NCI-H2107 treated with DMSO at 0.1 percent for 48 hours (cell line): Measurements from ENCODE around the gene MFSD2B.
"Not testable (repeated sequence)": the region's sequence is repeated elsewhere in the genome, so short reads cannot be mapped to it uniquely, and the experiment has no call there.

Experiments
- DNase-seq: peaks from one replicate; lab custom pipeline; 2025; ENCODE audit not compliant: unreplicated experiment; lab: John Stamatoyannopoulos, UW

The MFSD2B gene, protein sequence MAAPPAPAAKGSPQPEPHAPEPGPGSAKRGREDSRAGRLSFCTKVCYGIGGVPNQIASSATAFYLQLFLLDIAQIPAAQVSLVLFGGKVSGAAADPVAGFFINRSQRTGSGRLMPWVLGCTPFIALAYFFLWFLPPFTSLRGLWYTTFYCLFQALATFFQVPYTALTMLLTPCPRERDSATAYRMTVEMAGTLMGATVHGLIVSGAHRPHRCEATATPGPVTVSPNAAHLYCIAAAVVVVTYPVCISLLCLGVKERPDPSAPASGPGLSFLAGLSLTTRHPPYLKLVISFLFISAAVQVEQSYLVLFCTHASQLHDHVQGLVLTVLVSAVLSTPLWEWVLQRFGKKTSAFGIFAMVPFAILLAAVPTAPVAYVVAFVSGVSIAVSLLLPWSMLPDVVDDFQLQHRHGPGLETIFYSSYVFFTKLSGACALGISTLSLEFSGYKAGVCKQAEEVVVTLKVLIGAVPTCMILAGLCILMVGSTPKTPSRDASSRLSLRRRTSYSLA

DNA sequence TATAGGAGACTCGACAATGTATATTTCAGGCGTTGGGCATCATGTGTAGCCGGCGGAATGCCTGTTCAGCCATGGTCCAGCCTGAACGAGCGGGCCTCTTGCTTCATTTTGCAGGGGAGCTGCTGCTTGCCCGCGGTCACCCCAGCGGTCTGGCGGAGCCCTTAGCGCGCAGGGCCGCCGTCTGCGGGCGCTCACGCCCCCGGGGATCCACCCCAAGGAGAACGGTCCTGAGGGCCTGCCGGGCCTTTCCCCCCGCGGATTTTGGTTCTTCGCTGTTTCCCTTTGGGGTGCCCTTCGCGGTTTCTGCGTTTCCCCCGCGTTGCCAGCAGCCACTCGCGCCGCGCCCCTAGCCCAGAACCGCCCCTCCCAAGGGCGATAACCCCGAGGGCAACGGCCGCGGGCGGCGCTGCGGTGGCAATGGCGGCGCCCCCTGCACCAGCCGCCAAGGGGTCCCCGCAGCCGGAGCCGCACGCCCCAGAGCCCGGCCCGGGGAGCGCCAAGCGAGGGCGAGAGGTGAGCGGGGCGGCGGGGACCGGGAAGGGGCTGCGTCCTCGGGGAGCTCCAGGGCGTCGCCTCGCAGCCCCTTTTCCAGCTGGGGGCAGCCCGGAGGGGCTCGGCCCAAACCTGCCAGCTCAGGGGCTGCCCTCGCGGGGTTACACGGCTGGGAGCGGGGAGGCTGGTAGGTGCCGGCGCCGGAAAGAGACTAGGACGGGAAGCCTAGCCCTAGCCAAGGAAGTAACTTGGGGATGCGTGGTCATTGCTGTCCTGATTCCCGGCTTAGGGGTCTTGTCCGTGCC, at the start of gene MFSD2B:
Gene MFSD2B, plus strand, starts transcription at position 406 of the 797 bp plus-strand sequence. Its CDS starts 12 bp downstream, at position 418.
- DNase-seq, result no peak

DNA sequence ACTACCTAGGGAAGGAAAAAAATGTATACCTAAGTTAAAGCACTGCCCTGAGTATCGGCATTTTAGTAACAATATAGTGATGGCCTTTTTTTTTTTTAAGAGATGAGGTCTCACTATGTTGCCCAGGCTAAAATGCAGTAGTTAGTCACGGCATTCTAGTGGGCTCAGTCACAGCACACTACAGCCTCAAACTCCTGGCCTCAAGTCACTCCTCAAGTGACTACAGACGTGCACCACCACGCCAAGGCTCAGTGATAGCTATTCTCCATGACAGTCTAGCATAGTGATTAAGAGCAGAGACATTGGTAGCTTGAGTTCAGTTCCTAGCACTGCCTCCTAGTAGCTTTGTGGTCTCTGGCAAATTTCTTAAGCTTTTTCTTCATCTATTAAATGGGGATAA, 42.0 kb upstream of the MFSD2B start:
- DNase-seq, result no peak

DNA sequence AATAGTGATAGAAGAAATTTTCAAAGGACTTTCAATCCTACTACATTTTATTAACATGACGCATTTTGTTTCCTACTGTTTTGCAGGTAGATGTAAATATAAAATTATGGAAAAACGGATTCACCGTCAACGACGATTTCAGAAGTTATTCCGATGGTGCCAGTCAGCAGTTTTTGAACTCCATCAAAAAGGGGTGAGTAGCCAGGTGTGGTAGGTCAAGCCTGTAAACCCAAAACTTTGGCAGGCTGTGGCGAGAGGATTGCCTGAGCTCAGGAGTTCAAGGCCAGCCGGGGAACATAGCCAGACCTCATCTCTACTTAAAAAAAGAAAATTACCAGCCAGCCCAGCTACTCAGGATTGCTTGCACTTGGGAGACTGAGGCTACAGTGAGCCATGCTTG, 33.0 kb upstream of the MFSD2B start:
- DNase-seq, result no peak

DNA sequence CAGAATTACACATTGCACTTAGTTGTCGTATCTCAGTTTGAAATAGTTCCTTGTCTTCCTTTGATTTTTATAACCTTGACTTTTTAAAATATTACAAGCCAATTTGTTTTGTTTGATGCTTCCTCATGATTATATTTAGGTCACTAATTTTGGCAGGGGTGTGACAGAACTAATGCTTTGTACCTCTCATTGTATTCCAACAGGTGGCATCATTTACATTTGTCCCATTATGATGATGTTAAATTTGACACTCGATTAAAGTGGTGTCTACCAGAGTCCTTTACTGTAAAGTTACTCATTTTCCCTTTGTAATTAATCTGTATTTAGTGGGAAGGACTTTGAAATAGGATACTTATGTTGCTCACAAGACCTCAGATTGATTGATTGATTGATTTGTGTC, 21.5 kb upstream of the MFSD2B start:
- DNase-seq, result peak; percentile 47

DNA sequence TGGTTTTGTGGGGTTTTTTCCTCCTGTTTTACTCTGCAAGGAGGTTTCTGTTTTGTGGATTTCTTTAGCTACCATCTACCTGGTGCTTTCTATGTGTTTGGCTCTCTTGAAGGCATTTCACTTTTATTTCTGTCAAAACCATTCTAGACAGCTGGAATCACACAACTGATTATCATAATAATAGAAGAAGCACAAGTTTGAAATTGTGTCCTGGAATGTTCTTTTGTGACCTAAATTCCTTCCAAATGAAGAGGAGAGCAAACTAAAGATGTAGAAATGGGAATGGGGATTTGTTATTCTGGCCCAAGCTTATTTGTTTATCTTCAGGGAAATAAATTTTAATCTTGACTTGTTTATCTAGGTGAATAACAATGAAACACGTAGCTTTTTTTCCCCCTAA, 17.0 kb upstream of the MFSD2B start:
- no peak for DNase-seq

DNA sequence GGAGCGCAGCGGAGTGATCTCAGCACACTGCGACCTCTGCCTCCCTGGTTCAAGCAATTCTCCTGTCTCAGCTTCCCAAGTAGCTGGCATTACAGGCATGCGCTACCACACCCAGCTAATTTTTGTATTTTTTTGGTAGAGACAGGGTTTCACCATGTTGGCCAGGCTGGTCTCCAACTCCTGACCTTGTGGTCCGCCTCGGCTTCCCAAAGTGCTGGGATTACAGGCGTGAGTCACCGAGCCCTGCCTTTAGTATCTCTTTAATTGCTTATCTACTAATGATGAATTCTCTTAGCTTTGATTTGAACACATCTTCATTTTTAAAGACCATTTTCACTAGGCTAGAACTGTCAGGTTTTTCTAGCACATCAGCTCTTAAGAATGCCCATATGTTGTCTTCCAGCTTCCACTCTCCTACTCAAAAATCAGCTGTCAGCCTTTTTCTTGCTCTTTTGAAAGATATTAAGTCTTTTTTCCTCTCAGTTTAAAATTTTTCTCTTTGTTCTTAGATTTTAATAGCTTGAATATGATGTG, 16.1 kb upstream of the MFSD2B start:
- DNase-seq, result no peak

DNA sequence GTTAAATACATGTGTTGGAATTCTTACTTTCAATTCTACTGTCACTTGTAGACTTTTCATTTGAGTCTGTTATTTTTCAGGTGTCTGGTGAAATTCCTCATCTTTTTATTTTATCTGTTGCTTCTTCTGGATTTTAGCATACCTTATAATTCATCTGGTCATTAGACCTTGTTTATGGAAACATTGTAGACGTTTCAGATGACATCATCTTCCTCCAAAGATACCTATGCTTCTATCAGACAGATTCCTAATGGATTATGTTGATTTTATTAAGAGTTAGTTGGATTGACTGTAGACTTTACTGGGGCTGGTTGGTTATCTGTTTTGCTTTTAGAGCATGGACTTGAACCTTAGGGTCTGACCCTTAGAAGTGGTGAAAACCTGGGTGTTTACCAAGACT, 15.3 kb upstream of the MFSD2B start:
- DNase-seq, result no peak

DNA sequence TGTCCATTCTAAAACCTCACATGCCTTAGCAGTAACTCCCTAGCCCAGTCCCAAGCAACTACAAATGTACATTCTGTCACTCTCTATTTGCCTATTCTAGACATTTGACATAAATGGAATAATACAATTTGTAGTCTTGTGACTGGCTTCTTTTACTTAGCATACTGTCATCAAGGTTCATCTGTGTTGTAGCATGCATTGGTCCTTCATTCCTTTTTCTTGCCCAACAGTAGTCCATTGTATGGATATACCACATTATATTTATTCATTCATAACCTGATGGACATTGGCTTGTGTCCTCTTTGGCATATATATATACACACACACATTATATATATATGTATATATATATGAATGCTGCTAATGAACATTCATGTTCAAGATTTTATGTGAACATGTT, 2.2 kb upstream of the MFSD2B start:
- no peak for DNase-seq

DNA sequence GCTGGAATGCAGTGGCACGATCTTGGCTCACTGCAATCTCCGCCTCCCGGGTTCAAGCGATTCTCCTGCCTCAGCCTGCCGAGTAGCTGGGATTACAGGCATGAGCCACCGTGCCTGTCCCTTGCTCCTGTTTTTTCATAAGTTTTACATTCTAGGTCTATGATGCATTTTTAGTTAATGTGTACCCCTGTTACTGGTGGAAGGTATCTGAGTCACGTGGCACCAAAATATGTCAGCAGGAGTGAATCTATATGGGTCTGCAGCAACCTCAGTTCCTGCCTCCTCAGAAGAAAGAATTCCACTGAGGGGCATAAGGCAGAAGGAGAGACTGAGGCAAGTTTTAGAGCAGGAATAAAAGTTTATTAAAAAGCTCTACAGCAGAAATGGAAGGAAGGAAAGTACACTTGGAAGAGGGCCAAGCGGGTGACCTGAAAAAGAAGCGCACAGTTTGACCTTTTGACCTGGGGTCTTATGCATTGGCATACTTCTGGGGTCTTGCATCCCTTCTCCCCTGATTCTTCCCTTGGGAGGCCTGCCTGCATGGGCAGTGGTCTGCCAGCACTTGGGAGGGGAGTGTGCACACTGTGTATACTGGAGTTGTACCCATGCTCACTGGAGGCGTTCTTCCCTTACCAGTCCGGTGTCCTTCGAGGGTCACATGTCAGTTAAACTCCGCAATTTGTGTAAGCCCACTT, 1.1 kb upstream of the MFSD2B start:
- DNase-seq, result no peak

DNA sequence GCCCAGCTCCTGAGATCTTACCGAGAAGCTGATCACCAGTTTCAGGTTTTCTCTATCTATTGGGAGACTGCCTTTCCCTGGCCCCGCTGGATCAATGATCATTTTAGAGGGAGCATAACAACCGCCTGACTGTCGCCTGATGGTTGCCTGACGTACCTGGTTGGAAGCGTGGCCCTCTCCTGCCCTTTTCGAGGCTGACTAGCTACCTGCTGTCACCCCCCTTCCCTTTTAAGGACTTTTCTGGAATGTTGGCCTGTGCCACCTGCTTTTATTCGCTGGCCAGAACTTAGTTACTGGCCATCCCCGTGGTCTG, 562 bp upstream of the MFSD2B start:
- DNase-seq, result no peak

DNA sequence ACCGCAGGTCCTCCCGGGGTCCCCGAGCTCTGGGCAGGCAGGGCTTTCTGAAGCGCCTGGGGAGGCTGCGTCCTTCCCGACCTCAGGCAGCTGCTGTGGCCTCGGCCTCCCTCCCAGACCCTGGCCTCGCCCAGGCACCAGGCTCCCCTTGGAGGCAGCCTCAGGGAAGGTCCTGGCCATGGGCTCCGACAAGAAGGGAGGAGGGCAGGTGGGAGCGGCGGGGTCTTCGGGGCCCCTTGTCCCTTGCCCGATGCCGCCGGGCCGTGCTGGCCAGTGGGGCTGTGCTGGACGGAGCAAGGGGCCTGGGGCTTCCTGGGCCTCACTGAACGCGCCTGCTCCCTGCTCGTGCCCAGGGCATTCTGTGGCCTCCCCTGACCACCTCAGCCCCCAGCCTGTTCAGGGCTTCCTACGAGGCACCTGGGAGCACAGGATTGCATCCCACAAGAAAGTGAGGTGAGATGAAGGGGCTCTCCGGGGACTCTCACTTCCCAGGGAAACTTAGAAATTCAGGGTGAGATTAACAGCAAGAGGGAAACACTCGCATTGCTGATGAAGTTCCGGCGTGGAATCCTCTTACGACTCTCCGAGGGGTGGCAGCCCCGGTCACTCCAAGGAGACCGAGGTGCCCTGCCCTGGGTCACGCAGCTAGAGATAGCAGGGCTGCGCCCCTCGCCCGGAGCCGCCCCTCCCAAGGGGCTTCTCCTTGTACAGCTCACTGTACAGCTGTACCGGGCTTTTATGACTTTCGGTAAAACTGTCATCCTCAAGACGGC, 778 bp downstream of the MFSD2B start:
- DNase-seq, result no peak

DNA sequence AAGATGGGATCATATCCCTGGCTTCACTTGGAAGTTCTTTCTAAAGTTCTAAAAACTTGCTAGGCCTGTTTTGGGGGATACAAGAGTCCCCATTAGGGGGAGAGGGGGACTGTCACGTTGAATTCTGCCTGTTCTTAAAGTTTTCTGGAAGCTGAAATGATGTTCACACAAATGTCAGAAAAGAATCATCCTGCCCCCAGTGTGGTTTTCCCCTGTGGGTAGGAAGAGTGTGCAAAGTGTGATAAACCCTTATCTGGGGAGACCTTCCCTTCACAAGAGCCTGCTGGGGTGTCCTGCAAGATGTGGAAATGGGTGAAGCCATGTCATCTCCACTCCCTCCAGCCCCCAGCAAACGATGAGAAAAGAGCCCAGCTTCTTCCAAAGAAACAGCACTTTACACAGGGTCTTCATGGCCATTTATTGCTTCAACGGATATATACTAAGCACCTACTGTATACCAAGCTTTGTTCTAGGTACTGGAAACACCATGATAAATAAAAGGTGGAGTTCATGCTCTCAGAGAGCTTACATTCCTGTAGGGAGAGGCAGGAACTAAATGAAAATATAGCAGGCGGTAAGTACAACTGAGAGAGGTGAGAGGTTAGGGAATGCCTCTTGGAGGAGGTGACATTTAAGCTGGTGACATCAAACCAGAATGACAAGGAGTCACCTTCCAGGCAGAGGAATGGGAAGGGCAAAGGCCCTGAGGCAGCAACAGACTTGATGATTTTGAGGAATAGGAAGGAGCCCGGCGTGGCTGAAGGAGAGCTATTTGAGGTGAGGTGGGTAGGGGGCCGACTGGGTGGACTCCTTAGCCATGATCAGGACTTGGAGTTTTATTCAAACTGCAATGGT, 1.6 kb downstream of the MFSD2B start:
- no peak for DNase-seq

DNA sequence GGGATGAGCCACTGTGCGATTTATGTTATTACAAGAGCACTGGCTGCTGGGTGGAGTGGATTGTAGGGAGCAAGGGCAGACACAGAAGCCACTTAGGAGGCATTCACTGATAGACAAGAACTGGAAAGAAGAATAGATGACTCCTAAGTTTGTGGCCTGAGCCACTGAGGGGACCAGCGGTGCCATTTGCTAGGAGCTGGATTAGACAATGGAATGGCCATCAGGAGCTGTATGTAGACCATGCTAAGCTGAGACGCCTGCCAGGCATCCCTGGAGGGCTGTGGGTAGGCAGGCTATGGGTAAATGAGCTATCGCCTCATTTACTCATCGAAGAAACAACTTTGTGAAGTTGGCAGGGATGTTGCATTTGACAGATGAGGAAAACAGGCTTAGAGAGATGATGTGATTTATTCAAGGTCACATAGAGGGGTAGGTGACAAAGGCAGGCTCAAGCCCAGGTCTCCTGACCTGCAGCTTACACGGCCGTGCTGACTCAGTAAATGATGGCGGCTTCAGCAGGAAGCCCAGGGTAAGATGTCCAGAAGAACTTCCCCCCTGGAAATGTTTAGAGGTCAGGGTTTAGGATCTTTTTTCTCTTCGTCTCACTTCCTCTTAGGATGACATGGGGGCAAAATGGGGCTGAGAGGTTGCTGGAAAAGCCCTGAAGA, 2.8 kb downstream of the MFSD2B start:
- DNase-seq, result no peak

DNA sequence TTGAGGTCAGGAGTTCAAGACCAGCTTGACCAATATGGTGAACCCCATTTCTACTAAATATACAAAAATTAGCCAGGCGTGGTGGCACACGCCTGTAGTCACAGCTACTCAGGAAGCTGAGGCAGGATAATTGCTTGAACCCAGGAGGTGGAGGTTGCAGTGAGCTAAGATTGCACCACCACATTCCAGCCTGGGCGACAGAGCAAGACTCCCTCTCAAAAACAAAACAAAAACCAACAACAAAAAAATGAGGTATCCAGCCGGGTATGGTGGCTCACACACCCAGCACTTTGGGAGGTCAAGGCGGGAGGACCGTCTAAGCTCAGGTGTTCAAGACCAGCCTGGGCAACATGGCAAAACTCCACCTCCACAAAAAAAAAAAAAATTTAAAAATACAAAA, 5.0 kb downstream of the MFSD2B start:
- DNase-seq, result not testable (repeated sequence)

DNA sequence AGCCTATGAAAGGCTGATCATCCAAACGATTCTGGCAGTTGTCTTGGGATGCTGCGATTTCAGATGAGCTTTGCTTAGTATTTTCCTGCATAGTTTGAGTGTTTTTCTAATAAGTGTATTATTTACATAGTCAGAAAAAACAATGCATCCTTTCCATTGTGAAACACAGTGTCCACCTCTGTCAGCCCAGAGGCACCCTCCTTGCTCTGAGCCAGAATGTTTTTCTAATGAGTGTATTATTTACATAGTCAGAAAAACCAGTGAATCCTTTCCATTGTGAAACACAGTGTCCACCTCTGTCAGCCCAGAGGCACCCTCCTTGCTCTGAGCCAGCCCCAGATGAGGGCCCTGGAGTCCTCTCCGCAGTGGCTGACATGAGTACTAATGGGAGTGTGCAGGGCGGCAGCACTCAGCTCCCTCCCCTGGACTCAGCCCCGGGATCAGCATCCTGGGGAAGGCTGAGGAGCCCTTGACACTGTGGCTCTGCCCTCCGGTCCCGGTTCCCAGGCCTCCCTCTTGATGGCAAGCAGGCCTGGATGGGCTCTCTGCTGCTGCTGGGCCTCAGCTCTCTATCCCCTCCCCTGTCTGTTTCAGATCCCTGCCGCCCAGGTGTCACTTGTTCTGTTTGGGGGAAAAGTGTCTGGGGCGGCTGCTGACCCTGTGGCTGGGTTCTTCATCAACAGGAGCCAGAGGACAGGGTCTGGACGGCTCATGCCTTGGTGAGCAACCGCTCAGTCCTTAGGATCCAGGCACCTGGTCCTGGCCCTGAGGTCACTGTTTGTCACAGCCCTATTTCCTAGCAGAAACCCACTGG, 5.9 kb downstream of the MFSD2B start:
- no peak for DNase-seq

DNA sequence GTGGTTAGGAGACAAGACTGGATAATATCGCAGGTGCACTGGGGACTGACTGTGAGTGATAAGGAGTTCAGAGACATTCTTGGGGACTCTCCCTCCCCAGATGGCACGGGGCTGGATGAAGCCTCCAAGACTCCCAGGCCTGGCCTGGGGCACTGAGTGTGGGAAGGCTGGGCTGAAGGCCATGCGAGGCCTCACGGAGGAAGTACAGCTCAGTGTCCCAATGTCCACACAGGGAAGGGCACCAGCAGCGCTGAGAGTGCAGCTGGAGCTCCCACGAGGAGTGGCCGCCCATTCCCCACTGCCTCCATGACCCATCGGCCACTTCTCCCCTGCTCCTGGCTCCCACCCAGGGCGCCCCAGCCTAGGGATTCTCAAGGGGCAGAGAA, 6.5 kb downstream of the MFSD2B start:
- no peak for DNase-seq

DNA sequence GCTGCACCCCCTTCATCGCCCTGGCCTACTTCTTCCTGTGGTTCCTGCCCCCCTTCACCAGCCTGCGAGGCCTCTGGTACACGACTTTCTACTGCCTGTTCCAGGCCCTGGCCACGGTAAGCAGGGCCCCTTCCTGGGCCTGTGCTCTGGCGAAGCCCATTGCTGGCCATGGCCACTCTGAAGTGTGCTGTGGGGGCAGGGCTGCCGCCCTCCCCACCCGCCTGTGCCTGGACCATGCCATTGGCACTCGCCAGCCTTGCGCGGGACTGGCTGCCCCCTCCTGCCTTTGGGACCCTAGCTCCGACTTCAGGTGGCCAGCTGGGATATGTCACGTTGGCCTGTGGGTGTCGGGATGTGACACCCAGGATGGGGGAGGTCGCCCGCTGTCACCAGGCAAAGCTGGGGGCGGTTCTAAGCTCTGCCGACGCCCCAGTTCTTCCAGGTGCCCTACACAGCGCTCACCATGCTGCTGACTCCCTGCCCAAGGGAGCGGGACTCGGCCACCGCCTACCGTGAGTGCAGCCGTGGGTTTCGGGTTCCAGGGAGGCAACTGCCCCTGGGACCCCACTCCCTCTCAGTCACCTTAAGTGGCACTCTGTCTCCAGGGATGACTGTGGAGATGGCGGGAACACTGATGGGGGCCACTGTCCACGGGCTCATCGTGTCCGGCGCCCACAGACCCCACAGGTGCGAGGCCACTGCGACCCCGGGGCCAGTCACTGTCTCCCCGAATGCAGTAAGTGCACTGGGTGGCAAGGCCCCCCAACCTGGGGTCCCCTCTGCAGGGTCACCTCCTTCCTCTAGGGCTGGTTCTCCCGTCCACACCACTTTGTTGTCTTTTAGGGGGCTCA, 7.2 kb downstream of the MFSD2B start:
- no peak for DNase-seq

DNA sequence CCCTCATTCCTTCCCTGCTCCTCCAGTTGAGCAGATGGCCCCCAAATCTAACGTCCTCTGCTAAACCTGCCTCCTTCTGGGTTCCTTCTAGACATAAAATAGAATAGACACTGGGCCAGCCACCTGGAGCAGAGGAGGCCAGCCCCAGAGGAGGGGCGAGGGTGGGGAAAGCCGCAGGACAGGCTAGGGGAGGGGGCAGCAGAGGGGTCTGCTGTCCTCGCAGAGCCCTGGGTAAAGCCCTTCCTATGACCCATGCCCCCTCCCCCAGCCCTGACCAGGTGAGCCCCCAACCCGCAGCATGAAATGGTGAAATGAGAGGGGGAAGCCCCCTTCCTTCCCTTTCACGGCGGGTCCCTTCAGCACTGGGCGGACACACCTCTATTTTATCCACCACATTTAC, 7.8 kb downstream of the MFSD2B start:
- no peak for DNase-seq
